Posterior vena cava (tissue), 2 donors: ENCODE measurements around the gene COX6B2. TPM values are rescaled to one million over a fixed set of nuclear protein-coding genes. Genes with fewer than 3 reads are reported as not detected.

Source experiments
- DNase-seq: peaks from one replicate; pipeline ENCODE4 v3.0.0-alpha.2; 2020; ENCODE audit warnings: low spot score
- intact Hi-C, 2 donors: fragments of 100-400 bp; cut with DNase I; formaldehyde crosslinking; loops; one replicate each; pipeline versions ENCODE4 v1.14.1 to v1.14.2; 2022 to 2023
- total RNA-seq, 2 donors: library from RNA; stranded (reverse); fragmentation: NEBNext Ultra II Directional; extraction: Animal tissue kit (Norgen Biotek cat#: 25700); gene quantifications; one replicate each; pipeline ENCODE4 v1.2.1, GENCODE V29; 2021
- donor health status: DM: yes; HTN: yes; CAD: no.
- donor health status: DM: yes; HTN: yes; CAD: no.

COX6B2 gene
- total RNA-seq, 2 donors from 2014 or later: 1.3 TPM; not detected in 1

- intact Hi-C loops: no loop called here
- no peak for DNase-seq
These were observed 12.3 kb upstream of the COX6B2 start for GRCh38 chr19:55366790-55367189.

- intact Hi-C loops: no loop called here
- DNase-seq: no peak
These were observed 11.4 kb upstream of the COX6B2 start for GRCh38 chr19:55365964-55366363.

GRCh38 chr19:55365245-55365644, 10.7 kb upstream of the COX6B2 start:
- DNase-seq: no peak
- intact Hi-C loops: no loop called here

DNA sequence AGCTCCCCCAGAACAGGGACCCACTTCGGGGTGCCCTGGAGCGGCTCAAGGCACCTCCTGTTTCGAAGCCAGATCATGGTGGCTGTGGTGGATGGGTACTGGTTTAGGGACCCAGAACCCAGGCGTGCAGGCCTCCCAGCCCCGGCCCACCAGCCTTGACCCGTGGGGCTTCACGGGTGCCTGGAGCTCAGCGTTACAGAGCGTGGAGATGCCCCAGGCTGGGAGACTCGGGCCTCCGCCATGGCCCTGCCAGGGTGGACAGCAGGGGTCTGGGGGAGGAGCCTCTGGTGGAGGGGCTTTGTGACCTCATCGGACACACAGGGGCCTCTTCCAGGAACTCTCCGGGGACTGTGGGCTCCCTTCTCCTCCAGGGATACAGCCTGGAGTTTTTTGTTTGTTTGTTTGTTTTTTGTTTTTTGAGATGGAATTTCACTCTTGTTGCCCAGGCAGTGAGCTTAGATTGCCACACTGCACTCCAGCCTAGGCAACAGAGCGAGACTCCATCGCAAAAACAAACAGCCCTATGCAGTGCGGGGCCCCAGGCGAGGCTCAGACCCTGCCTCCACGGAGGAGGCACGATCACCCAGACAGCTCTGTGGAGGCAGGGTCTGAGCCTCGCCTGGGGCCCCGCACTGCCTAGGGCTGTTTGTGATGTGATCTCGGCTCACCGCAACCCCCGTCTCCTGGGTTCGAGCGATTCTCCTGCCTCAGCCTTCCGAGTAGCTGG, 8.6 kb upstream of the COX6B2 start, which contains the start of gene GARIN5B:
Gene GARIN5B, minus strand, starts transcription at position 271 of the 727 bp plus-strand sequence. Its CDS starts 194 bp downstream, at position 77.
- intact Hi-C loops: no loop called here
- DNase-seq: no peak

DNA sequence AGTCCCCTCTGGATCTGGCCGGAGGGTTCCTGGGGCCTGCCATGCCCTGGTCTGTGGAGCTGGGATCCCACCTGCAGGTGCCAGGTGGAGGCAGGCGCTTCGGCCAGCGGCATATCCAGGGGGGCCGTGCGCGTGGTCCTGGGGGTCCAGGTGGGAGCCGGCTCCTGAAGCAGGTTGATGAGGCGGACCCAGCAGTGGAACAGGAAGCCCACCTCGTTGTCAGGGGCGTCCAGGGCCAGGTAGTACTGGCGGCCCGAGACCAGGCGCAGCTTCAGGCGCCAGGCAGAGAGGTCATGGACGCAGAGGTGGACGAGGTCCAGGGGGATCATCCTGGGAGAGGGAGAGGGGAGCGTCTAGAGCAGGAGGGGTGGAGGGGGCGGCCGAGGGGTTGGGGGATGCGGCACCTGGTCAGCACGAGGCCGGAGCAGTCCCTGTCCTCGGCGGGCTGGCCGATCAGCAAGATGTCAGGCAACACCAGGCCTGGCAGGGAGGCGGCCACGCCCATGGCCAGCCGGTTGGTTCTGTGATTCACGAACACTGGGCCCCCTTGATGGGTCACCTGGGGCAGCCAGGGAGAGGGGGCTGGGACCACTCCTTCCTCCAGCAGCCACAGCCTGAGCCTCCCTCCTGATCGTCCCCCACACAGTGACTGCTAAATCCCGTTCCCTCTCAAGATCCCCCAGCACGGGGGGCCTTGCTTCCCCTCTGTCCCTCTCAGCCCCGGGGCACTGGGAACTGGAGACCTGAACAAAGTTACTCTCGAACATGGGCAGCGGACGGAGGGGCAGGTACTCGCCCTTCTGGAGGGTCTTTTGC, 7.9 kb upstream of the COX6B2 start:
- intact Hi-C loops: no loop called here
- DNase-seq: no peak

DNA sequence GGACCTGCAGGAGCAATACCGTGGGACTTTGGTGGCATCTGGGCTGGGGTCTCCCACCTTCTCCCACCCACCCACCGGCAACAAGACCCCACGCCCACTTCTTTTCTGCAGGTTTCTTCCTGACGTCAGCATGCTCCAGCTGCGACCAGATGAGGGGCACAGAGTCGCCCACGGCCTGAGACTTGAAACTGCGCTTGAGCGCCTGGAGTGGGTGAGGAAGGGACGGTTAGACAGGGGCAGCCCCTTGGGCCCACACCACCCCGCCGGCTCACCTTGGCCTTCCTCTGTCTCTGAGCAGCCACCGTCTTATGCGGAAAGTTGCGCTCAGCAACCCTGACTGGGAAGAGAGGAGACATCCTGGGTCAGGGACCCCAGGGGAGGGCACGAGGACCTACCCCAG, 6.4 kb upstream of the COX6B2 start:
- DNase-seq: no peak
- intact Hi-C loops: no loop called here

GRCh38 chr19:55358943-55359908, 4.7 kb upstream of the COX6B2 start:
- intact Hi-C loops: no loop called here
- peak; percentile 78 for DNase-seq

- DNase-seq: no peak
- intact Hi-C loops: no loop called here
These were observed 4.0 kb upstream of the COX6B2 start for GRCh38 chr19:55358493-55358892.

GRCh38 chr19:55355213-55355821, 798 bp upstream of the COX6B2 start:
- intact Hi-C loops: no loop called here
- DNase-seq: no peak

DNA sequence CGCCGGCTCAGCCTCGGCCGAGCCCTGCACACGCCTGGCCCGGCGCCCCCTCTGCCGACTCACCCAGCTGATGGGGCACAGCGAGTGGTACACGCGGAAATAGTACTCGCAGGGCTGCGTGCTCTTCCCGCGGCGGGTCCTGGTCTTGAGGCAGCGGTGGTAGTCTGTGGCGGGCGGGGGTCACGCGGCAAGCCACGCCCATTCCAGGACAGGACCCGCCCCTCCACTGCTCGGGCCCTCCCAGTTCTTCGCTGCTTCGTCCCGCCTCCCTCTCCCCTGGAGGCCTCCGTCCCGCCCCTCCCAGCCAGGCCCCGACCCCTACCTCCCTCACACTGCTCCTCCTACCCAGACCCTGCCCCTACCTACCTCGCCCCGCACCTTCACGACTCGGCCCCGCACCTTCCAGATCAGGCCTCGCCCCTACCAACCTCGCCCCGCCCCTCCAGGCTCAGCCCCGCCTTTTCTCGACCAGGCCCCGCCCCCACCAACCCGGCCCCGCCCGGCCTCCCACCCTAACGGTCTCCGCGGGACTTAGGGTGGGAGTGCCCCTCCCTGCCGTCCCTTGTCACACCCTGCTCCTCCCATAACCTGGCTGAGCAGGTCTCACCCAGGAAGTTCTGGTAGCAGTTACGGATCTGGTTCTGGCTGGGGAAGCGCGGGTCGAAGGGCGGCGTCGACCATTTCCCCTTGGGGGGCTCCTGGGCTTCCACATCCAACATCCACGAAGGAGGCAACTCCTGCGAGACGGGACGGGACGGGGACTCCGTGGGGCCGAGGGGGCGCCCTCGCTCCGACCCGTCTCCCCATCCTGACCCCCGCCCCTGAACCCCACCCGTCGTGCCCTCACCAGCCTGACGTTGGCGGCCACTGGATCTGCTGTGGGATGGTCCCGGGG, 469 bp downstream of the COX6B2 start:
- intact Hi-C loops: no loop called here
- DNase-seq: peak; percentile 84

DNA sequence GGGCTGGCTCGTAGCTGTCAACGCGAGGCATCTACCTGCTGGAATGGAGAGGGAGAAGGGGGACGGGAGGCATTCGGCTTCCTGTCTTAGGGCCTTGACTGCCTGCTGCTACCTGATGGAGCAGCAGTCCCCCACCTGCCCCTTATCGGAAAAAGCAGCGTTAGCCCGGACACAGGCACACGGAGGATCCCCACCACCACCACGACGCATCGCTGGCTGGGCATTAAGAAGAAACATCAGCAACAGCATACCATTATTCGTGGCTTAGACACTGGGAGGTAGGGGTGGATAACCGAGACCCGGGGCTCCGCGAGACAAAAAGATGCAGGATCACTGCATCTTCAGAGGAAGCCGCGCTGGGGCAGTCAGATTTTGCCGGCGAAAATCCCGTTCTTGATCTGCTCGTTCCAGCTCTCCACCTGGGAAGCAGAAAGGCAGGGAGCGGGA, 1.1 kb downstream of the COX6B2 start:
- intact Hi-C loops: no loop called here
- no peak for DNase-seq

DNA sequence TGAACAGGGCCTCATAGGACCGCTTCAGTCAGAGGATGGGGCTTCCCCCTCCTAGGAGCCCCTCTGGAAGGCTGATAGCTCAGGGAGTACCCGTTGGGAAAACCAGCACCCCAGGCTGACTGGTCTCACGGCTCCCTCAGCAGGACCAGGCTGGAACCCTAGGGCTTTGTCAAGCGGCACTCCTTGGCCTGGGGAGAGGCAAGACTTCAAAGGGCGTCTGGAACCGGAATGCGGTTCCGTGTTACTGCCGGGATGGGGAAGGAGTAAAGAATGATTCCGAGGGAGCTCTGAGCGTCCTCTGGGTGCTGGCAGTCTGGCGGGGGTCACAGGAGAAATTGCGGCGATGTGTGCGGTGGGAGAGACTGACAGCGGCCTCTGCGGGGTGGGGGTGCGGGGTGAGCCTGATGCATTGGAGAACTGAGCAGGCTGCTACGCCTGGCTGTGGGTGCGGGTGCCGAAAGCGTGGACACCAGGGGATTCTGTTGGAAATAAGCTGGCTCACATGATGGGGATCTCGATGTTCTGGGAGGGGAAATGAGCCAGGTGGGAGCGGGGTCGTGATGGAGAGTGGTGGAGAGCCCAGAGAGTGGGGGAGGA, 1.9 kb downstream of the COX6B2 start:
- DNase-seq: no peak
- intact Hi-C loops: loop anchor here in 1 of 2 donors (1.0 kb wide), 1 partner anchor 48 kb away; no protein-coding TSS in a partner anchor

DNA sequence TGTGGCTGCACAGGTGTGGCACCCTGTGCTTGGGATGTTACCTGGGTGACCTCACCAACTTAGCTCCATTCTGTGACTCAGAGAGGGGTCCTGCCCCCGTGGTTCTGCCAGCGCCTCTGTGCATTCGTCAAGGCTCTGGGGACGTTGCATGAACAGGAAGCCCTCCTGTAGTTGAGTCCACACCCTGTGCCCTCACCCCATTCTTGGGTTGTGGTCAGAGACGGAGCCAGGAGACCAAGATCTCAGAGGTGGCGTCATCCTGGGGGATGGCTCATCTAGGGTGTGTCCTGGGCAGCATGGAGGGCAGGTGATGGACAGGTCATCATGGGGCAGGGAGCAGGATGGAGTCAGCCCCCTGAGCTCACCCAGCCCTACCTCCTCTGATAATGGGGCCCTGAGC, 2.5 kb downstream of the COX6B2 start:
- intact Hi-C loops: loop anchor here in 1 of 2 donors (1.0 kb wide), 1 partner anchor 48 kb away; no protein-coding TSS in a partner anchor
- no peak for DNase-seq

DNA sequence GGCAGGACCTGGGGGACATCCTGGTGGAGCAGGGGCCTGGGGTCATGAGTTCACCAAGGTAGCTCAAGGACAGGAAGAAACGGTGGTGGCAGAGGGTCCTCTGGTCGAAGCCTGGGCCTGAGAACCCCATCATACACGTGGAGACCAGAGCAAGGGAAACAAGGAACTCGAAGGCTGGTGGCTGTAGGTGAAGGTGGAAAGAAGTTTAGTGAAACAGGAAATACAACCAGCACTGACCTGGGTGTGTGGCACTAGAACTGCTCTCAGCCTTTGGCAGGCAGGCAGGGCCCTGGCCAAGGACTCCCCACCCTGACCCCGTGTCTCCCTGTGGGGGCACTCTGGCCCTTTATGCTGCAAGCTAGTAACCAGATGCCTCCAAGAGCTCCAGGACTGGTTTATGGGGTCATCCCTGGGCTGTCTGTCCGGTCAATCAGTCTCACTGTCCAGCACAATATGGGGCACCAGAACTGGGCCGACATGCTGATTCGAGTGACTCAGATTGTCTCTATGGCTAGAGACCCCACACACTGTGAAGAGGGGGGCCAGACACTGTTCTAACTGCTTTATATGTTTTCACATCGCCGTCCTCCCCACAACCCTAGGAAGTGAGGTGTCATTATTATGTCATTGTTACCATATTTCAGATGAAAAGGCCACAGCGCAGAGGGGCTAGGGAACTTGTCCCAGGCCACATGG, 3.8 kb downstream of the COX6B2 start:
- intact Hi-C loops: no loop called here
- DNase-seq: no peak

- DNase-seq: no peak
- intact Hi-C loops: no loop called here
These were observed 6.0 kb downstream of the COX6B2 start for GRCh38 chr19:55348317-55349034.

GRCh38 chr19:55347442-55348009, 7.0 kb downstream of the COX6B2 start:
- intact Hi-C loops: no loop called here
- DNase-seq: no peak
